HG02943 (cell line): Measurements from ENCODE around the gene CHAD.
"Not testable (repeated sequence)": the region's sequence is repeated elsewhere in the genome, so short reads cannot be mapped to it uniquely, and the experiment has no call there.

Source experiments
- ATAC-seq: cut with Tn5 transposase; IDR thresholded peaks from one replicate; pipeline ENCODE4 v1.9.1; 2021; ENCODE audit warnings: mild to moderate bottlenecking, low read depth, moderate library complexity; ENCODE audit not compliant: unreplicated experiment

The CHAD gene

DNA sequence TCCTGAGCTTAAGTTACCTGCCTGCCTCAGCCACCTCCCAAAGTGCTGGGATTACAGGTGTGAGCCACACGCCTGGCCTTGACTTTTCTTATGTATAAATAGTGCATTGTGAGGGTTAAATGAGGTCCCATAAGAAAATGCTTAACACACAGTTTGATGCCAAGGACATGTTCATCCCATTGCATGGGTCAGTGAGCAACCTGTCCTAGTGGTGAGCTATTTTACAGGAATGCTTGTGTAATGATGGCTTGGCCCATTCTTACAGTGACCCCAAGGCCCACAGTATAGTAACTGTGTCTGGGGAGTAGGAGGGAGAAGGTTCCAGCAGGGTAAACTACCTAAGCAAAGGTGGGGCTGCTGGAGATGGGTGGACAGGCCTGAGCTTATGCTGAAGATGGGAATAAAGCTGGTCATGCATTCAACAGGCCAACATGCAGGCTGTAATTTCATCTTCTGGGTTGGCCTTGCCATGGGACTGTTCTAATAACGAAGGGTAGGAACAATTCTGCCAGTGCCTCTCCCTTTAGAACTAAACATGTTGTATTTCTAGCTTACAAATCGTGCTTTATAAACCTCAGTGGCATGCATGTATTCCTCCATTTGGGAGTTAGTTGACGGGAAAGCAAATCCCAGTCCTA, 36.4 kb downstream of the CHAD start:
- no peak for ATAC-seq

DNA sequence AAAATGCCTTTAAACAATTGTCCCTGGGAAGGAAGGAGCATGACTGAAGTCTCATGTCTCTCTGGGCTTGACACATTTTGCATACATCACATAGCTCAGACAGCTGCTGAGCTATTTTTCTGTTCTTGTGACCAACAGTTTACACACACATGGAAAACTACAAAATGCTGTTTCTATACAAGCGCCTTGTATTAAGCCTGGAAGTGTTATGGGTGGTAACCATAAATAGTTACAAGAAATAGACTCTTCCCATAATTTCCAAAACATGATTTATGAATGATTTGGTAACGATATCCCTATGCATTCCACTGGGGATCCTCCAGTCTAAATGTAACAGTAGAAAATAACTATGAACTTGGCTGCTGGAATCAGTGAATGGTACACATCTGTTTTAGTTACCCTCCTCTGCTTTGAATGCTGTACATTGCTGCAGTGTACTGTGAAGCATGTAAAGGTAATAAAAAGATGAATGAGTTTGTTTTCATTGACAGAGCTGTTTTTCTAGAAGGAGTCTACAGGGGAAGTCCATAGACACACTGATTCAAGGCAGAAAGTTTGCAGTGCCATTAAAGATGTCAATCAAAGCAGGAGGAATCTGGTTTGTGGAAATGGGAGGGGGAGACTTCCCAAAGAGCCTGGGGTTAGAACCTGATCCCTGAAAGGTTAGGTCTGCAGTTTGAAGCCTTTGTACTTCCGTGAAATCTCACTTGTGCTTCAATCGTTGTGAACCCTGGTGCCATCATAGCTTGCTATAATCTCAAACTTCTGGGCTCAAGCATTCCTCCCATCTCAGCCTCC, 37.7 kb downstream of the CHAD start:
- no peak for ATAC-seq

DNA sequence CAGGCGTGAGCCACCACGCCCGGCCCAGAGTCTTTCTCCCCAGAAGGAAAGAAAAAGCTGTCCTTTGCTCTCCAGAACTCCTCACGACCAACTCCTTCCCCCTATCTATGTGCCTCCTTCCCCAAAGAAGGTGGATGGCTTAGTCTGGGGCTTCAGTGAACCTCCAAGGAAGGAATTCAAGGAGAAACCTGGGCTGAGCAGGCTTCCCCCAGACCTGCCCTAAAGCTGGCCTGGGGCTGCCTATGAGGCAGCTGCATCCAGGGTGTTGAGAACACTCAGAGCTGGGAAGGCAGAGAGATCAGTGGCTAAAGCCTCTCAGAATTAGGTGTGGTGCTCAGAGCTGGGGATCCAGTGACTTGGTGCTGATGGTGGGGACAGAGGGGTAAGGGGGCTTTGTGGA, 38.9 kb downstream of the CHAD start:
- ATAC-seq: no peak

DNA sequence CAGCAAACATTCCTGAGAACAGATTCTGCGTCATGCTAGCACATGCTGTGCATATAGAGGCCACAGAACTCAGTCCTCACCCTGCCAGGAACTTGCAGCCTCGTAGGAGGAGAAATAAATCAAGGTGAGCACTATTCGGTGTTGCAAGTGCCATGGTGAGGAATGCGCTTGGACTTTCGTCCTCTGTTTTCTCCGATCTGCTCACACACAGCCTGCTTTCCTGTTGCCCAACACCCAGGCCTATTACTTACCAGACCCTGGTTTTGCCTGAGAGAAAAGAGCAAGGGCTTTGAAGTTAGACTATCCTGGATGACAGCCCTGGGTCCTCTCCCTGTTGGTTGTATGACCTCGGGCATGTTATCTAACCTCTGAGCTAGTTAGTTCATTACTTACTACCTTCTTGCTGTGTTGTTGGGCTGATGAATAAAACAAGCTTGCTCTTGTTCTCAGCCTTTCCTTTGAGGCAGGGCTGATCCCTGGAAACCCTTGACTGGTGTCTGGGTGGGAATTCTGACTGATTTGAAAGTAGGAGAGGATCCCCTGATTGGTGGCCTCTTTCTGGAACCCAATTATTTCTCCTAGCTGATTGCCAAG, 39.8 kb downstream of the CHAD start:
- ATAC-seq: no peak

DNA sequence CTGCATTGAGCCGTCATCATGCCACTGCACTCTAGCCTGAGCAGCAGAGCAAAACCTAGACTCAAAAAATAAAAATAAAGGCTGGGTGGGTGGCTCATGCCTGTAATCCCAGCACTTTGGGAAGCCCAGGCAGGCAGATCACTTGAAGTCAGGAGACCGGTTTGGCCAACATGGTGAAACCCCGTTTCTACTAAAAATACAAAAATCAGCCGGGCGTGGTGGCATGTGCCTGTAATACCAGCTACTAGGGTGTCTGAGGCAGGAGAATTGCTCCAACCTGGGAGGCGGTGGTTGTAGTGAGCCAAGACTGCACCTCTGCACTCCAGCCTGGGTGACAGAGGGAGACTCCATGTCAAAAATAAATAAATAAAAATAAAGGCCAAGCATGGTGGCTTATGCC, 40.6 kb downstream of the CHAD start:
- not testable (repeated sequence) for ATAC-seq

DNA sequence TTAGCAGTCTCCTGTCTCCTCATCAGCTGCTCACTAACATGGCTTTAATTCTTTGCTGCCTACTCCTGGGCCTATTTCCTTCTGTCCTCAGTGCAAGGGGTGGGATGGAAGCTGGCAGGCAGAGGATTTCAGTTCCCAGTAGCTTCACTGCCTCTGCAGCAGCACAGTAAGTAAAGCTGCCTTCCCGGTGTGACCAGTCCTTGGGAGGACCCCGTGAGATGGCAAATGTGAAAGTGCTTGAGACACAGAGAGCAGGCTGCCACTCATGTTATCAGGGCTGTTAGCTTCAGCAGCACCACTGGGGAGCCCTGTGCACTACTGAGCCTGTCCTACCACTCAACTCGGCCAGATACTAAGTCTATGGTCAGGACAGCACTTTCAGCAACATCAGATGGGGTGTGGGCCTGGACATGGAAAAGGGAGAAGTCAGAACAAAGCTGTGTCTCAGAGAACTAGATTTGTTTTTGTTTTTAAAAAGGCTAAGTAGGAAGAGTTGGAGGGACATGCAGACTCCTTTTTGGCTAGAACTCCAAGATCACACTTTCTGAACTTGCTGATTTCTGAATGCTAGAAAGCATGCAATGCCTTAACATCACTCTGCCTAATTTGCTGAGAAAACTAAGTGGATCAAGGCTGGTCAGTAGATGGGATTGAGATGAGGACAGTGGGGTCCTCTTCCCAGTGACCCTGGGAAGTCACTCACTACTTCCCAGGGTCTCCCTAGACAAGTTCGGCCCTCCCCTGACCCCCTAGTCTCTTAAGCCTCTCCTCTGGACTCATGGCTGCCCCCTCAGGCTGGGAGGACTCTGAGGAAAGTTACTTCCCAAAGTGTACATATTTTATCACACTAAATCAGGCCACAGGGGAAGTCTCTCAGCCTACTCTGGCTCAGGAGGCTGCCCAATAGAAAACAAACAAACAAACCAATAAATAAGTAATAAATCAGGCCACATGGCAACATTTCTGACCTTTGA, 41.6 kb downstream of the CHAD start:
- no peak for ATAC-seq

DNA sequence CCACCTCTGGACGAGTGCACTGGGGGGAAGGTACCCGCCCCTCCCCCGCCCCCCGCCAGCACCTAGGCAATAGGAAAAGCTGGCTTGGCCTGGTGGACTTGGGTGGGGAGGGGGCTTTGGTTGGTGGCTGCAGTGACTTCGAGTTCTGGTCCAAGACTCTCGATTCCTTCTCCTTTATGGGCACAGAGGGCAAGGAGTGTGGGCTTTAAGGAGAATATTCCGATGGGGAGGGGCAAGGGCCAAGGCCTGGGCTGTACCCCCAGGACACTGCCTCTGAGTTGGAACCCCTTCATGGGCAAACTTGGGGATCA, 42.3 kb downstream of the CHAD start:
- no peak for ATAC-seq

DNA sequence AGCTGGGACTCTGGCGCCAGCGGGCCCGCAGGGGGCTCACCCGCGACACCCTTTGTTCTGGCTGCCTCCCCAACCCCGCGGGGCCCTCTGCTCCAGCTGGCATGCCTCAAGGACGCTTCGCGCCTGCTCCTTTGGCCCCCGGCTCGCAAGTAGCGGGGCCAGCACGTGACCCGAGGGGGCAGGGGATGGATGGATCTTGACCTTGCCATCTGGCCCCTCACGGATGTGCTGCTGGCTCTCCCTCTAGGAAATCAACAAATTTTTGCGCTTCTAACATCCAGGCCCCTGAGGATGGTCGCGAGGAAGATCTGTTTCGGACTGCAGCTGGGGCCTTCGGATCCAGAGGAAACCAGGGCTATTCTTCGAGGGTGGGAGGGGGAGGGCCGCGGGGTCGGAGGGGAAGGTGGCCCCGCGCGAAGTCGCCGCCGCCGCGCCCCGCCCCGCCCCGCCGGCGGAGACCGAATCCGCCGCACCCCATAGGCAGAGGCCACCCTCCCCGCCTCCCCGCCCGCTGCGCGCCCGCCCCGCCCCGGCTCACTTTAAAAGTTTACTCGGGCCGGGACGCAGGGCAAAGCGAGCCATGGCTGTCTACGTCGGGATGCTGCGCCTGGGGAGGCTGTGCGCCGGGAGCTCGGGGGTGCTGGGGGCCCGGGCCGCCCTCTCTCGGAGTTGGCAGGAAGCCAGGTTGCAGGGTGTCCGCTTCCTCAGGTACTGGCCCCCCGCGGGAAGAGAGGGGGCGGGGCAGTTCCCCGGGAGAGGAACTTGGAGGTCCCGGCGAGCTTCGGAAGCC, 42.8 kb downstream of the CHAD start, which contains the start of gene ACSF2:
Gene ACSF2, plus strand, starts transcription at position 537 of the 790 bp plus-strand sequence. Its CDS starts 44 bp downstream, at position 581.
- ATAC-seq: no peak

DNA sequence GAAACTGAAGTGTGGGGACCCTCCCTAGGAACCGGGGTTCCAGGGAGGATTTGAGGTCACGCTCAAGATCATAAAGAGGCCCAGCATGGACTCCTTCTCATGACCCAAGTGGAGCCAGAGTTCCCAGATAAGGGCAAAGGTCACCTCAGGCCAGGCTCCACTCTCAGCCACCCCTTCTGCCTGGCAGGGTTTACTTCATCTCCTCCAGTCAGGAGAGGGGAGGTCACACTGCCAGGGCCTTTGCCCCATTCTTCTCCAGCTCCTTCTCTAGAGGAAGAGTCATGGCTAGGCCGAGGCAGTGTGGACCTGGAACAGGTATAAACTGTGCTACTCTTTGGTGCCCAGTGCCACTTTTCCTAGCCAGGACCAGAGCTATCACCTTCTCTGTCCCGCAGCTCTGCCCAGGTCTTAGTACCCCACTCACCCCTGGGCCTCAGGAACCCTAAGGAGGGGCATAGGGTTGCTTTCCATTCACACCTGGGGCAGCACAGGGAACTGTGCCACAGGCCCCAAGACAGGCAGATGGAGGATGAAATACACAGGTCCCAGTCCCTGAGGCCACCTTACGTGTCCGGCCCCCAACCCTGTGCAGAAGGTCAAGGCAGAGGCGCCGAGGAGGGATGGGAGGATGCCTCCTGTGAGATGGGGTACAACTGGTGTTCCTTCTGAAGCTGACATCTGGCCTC, 43.5 kb downstream of the CHAD start:
- ATAC-seq: no peak

DNA sequence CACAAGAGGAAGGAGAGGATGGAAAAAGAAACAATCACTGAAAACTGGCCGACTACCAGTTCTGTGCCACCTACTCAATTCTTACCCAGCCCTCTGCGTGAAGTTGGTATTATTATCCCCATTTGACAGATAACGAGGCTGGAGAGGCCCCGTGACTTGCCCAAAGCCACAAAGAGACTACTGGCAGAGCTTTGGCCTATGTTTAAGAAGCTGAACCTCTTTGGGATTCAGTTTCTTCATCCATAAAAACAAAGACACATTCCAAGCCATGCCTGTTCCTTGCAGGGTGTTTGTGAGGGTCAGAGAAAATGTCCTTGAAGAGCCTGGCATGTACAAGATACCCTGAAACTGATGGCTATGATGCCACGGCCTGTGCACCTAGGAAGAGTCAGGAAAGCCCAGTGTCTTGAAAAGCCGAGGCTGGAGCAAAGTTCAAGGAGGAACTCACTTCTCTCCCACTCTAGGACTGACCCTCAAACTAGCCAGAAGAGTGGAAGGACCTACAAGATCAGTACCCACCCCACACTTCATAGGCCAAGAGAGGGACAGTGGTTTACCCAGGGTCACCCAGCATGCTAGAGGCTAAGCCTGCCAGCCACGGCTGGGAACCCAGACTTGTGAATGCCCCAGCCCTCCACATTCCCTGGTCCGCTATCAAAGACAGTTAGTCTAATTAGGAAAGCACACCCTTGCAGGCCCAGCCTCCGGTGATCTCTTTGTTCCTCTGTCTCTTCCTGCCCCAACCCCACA, 44.3 kb downstream of the CHAD start:
- no peak for ATAC-seq

DNA sequence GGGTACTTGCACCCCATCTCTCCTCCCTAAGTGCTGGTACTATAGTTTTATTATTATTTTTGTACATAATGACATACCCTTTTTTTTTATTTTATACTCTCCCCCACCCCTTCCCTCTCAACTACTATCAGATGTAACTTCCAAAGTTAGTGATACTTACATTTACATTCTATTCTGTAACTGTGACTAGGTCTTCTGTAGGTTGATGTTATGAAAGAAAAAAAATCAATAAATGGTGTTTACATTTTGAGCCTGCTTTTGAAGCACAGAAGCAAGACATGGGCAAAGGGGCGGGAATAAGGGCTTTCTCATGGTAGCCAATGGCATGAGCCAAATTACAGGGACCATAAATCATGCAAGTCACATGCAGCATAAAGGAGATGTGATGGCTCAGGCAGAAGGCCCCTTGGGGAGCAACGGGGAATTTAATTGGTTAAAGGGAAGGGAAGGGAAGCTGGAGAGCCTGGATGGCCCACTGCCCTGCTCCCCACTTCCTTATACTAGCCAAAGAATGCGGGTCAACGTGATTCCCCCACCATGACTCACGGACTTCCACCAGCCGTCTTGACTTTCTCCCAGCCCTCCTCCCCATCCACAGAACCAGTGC, 45.0 kb downstream of the CHAD start:
- no peak for ATAC-seq

DNA sequence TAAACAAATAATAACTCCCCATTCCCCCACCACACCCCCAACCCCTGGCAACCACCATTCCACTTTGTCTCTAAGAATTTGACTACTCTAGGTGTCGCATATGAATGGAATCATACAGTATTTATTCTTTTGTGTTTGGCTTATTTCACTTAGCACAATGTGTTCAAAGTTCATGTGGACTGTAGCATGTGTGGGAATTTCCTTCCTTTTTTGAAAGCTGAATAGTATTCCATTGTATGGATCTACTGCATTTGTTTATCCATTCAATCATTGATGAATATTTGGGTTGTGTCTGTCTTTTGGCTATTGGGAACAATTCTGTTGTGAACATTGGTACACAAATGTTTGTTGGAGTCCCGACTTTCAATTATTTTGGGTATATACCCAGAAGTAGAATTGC, 45.9 kb downstream of the CHAD start:
- no peak for ATAC-seq

DNA sequence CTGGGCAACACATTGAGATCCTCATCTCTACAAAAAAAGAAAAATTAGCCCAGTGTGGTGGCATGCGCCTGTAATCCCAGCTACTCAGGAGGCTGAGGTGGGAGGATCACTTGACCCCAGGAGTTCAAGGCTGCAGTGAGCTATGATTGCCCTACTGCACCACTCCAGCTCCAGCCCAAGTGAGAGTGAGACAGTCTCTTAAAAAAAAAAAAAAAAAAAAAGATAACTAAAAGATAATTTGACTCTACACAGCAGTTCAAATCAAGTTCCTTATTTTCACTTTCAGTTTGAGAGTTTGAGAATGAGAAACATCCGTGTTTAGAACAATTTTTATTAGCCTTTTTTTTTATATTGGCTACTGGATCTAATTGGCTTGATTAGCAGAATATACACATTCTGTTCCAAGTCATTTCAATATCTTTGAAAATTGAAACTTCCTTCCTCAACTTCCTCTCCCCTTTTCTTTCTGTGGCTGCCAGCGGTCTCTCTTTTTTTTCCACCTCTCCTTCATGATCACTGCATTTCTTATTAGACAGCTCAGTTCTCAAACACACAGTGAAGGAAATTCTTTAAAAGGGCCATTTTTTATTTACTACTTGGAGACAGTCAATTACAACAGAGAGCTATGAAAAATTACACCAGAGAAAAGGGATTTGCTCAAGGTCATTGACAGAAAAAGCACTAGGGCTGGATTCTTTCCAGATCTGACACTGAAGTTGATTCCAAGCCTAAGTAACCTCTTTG, 47.2 kb downstream of the CHAD start:
- ATAC-seq: no peak

DNA sequence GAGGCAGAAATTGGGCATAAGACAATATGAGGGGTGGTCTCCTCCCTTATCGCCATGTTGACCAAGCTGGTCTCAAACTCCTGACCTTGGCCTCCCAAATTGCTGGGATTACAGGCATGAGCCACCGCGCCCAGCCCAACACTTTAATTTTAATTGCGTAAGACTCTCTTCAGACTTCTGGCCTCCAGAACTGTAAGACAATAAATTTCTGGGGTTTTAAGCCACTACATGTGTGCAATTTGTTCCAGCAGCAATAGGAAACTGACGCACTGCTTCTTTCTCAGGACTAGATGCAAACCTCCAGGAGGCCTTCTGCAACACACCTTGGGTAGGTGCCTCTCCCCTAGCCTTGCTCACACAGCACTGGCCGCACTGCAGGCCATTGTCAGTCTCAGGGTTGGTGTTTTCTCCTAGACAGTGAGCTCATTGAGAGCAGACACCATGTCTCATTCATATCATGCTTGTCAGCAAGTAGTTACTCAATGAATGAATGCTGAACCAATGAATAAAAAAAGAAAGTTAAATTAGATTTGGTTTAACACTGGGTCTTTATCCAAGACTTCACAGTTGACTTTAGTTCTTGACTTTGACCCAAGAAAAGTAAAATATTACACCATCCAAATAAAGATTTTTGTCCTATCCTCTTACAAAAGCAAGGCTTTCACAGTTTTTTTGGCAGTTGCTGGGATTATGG, 48.1 kb downstream of the CHAD start:
- ATAC-seq: no peak

DNA sequence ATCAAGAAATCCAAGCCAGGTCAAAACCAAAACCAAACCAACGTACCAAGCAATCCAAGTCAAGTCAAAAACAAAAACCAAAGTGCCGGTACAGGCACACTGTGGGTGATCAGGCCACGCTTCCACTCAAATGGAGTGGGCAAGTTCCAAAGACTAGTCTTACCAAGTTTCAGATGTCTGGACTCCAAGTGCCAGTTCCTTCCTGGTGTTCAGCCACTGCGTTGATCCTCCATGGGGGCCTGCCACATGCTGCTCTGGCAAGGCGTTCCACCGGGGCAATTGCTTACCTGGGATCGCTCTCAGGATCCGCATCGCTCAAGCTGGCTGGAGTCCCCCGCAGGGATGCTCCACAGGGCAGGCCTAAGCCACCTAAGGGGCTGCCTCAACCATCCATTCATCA, 49.1 kb downstream of the CHAD start:
- ATAC-seq: not testable (repeated sequence)

DNA sequence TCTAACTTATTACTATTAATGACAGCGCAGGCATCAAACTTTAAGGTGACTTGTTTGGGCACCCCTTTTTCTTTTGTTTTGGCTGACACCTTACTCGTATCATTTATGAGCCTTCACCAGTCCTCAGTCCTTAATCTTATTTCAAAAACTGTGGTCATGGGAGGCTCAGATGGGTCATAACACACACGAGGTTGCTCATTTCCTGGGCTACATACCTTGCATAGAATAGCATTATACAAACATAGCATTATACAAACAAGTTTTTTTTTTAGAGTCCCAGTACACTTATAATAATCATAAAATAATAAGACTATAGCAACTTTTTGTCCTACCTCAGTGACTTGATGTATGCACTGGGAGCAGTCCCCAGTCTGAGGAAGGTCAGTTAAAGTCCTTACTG, 53.9 kb downstream of the CHAD start:
- ATAC-seq: no peak
